GM12891 (cell line): ENCODE measurements around the gene RSPO3.

Experiments
- POLR2A ChIP-seq: IDR thresholded peaks from 2 replicates; pipeline ENCODE4 v1.6.1; 2011; ENCODE audit warnings: low read depth, low read length, control low read depth
- POLR2AphosphoS5 ChIP-seq: IDR thresholded peaks from 2 replicates; pipeline ENCODE4 v1.6.1; 2011; ENCODE audit warnings: low read depth, low read length, control low read depth
- SPI1 ChIP-seq: IDR thresholded peaks from 2 replicates; pipeline ENCODE4 v1.6.1; 2011; ENCODE audit warnings: low read depth, low read length, control low read depth
- TAF1 ChIP-seq: IDR thresholded peaks from 2 replicates; pipeline ENCODE4 v1.6.1; 2011; ENCODE audit warnings: low read depth, low read length, control low read depth

DNA sequence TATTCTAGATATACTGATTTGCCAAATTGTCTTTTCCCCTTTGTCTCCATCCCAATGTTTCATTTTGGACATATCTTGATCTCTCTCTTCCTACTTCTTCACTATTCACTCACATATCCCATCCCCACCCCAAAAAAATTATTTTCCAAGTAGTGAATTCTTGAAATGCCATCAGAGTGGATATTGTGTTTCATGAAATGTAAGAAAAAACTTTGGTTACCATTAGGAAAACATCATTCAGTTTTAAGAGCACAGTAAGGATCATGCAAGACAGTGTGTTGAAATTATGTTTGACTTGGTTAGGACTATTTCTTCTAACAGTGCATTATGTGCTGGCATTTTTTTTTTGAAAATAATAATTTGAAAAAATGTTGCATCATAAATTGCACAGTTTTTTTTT is 5.7 kb downstream of the RSPO3 start:
- TF ChIP-seq POLR2A (no peak), SPI1 (no peak), POLR2AphosphoS5 (no peak), TAF1 (no peak)
